Kidney (tissue), 14 donors: Measurements from ENCODE around the gene HOXB2. TPM values are rescaled to one million over a fixed set of nuclear protein-coding genes. Genes with fewer than 3 reads are reported as not detected.

Experiments used
- DNase-seq, 5 donors: peaks; one replicate each; pipeline ENCODE4 v3.0.0-alpha.2; 2013 to 2020
- FAIRE-seq: peaks from 2 replicates; lab custom pipeline; 2012; peaks lifted over from hg19 to GRCh38; lab: Jason Lieb, UNC
- H3K27ac ChIP-seq, 2 donors: one replicate each; pipeline ENCODE4 v1.7.0; 2013; ENCODE audit warnings: low read depth in 2 of 2, low read length in 2 of 2, inconsistent platforms in 1 of 2
- H3K27me3 ChIP-seq: one replicate; pipeline ENCODE4 v1.7.1; 2013; ENCODE audit warnings: low read length, inconsistent platforms; ENCODE audit not compliant: control insufficient read depth, insufficient read depth
- H3K36me3 ChIP-seq, 3 donors: one replicate each; pipeline versions ENCODE4 v1.7.0 to v1.7.1; 2013; ENCODE audit warnings: low read length in 3 of 3, control low read depth in 1 of 3, inconsistent platforms in 1 of 3; ENCODE audit not compliant: insufficient read depth in 3 of 3, control insufficient read depth in 2 of 3
- H3K4me1 ChIP-seq, 3 donors: one replicate each; pipeline versions ENCODE4 v1.7.0 to v1.7.1; 2013; ENCODE audit warnings: low read length in 3 of 3, inconsistent platforms in 1 of 3, low read depth in 1 of 3; ENCODE audit not compliant: control insufficient read depth in 2 of 3, insufficient read depth in 2 of 3
- H3K4me3 ChIP-seq, 3 donors: one replicate each; pipeline versions ENCODE4 v1.7.0 to v1.8.1; 2013; ENCODE audit warnings: low read length in 3 of 3, control low read depth in 1 of 3, inconsistent platforms in 1 of 3
- H3K9ac ChIP-seq, 3 donors: one replicate each; pipeline versions ENCODE4 v1.7.0 to v1.7.1; 2013; ENCODE audit warnings: low read length in 3 of 3, control low read depth in 1 of 3, inconsistent platforms in 1 of 3
- H3K9me3 ChIP-seq, 3 donors: one replicate each; pipeline versions ENCODE4 v1.7.0 to v1.7.1; 2013; ENCODE audit warnings: low read length in 3 of 3, control low read depth in 1 of 3, inconsistent platforms in 1 of 3; ENCODE audit not compliant: control insufficient read depth in 2 of 3, insufficient read depth in 1 of 3
- CTCF ChIP-seq: IDR thresholded peaks from 3 replicates; pipeline ENCODE4 v1.5.1; 2012; ENCODE audit warnings: mild to moderate bottlenecking, moderate library complexity, borderline replicate concordance; ENCODE audit not compliant: insufficient read depth; ENCODE audit errors: extremely low read depth
- intact Hi-C: fragments of 100-400 bp; cut with DNase I; formaldehyde crosslinking; loops from one replicate; pipeline ENCODE4 v1.11.1; 2022
- polyA plus RNA-seq: library from polyadenylated mRNA; stranded (reverse); fragments of 350-450 nt; fragmentation: Illumina TruSeq; extraction: RNeasy Lipid Tissue Mini Kit (QIAGEN cat#74804); gene quantifications from one replicate; pipeline ENCODE4 v1.2.3, GENCODE V29; 2014; ENCODE audit warnings: low read depth, low replicate concordance; ENCODE audit not compliant: insufficient read depth
- total RNA-seq: library from RNA; stranded (reverse); fragmentation: NEBNext Ultra II Directional; extraction: Animal tissue kit (Norgen Biotek cat#: 25700); gene quantifications from one replicate; pipeline ENCODE4 v1.2.1, GENCODE V29; 2021
- donor health status: control.
- donor health status: control.
- donor health status: control.
- donor health status: control.
- donor health status: control.
- donor health status: DM: yes; HTN: yes; CAD: no.
- donor health status: Normal renal cell carcinoma (clear cell type).

Gene HOXB2
- total and polyA plus RNA-seq, 2 donors from 2014 or later, result 30.7 to 61.9 TPM

- DNase-seq (peak in 1 of 5 donors; percentile 91), FAIRE-seq (no peak)
- peak overlapping the region in 2 of 3 donors; percentile 25 to 68 for H3K9ac ChIP-seq
- H3K36me3 ChIP-seq, result peaks cover 0 to 6% (median 0%) of the 10 kb centered on the region in 3 donors
- H3K4me3 ChIP-seq, result peak overlapping the region in 1 of 3 donors; percentile 37
- no peaks in the 10 kb centered on the region for H3K27me3 ChIP-seq
- H3K4me1 ChIP-seq, result peaks cover 36 to 63% (median 44%) of the 10 kb centered on the region in 3 donors
- TF ChIP-seq CTCF, result no peak
- intact Hi-C loops, result no loop called here
- peak overlapping the region; percentile 79 to 88 for H3K27ac ChIP-seq
- H3K9me3 ChIP-seq, result no peaks in the 10 kb centered on the region
Measured at GRCh38 chr17:48559840-48560817, 15.2 kb upstream of the HOXB2 start.

GRCh38 chr17:48559122-48559839 is 14.4 kb upstream of the HOXB2 start:
- FAIRE-seq, result no peak
- Histone ChIP-seq H3K27me3 (no peaks in the 10 kb centered on the region), H3K9ac (peak overlapping the region in 2 of 3 donors; percentile 16 to 68), H3K27ac (peak overlapping the region; percentile 79 to 88), H3K4me1 (peaks cover 36 to 61% (median 46%) of the 10 kb centered on the region in 3 donors), H3K36me3 (peaks cover 0 to 6% (median 0%) of the 10 kb centered on the region in 3 donors), H3K9me3 (no peaks in the 10 kb centered on the region), H3K4me3 (peak overlapping the region in 1 of 3 donors; percentile 37)
- intact Hi-C loops, result no loop called here
- TF ChIP-seq CTCF, result no peak
- no peak for DNase-seq

- intact Hi-C loops, result no loop called here
- no peaks in the 10 kb centered on the region for H3K27me3 ChIP-seq
- DNase-seq (no peak), FAIRE-seq (no peak)
- H3K9ac ChIP-seq, result peak overlapping the region in 2 of 3 donors; percentile 29 to 68
- H3K9me3 ChIP-seq, result no peaks in the 10 kb centered on the region
- H3K36me3 ChIP-seq, result peaks cover 0 to 6% (median 0%) of the 10 kb centered on the region in 3 donors
- peak overlapping the region in 2 of 3 donors; percentile 4 to 59 for H3K4me3 ChIP-seq
- H3K4me1 ChIP-seq, result peaks cover 36 to 61% (median 46%) of the 10 kb centered on the region in 3 donors
- peak overlapping the region; percentile 79 to 88 for H3K27ac ChIP-seq
- no peak for TF ChIP-seq CTCF
Measured at GRCh38 chr17:48558831-48559121, 13.9 kb upstream of the HOXB2 start.
